NOMO-1 (cell line): ENCODE results near the gene SLC7A7.
"Not testable (repeated sequence)": the region's sequence is repeated elsewhere in the genome, so short reads cannot be mapped to it uniquely, and the experiment has no call there.

Source experiments
- DNase-seq, 2 experiments: peaks; one replicate each; lab custom pipeline; 2025; ENCODE audit not compliant: unreplicated experiment in 2 of 2; lab: John Stamatoyannopoulos, UW

The SLC7A7 gene

DNA sequence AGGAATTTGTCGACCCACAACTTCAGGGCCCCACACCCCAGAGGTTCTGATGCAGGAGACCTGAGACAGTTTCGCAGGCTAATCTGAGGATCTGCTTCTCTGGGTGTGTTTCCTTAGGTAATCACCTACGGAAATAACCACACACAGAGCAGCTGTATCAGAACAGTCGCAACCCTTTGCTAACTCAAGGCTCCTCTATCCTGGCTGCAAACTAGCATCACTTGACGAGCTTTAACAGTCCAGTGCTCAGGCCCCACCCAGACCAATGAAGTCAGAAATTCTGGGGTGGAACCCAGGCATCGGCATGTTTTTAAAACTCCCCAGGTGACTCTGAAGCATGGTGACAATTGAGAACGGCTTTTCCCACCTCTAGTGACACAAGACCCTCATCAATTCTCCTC is 20.7 kb downstream of the SLC7A7 start:
- no peak for DNase-seq

DNA sequence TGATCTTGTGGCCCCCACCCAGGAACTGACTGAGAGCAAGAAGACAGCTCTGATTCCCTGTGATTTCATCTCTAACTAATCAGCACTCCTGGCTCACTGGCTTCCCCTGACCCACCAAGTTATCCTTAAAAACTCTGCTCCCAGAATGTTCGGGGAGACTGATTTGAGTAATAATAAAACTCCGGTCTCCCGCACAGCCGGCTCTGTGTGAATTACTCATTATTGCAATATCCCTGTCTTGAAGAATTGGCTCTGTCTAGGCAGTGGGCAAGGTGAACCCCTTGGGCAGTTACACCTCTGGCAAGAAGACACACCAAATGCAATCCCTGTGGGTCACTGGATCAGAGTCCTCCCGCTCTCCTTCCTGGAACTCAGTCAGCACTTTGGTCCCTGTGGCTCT is 21.3 kb downstream of the SLC7A7 start:
- DNase-seq = no peak

- DNase-seq = not testable (repeated sequence)
Measured at GRCh38 chr14:22793550-22793949, 21.7 kb downstream of the SLC7A7 start.

DNA sequence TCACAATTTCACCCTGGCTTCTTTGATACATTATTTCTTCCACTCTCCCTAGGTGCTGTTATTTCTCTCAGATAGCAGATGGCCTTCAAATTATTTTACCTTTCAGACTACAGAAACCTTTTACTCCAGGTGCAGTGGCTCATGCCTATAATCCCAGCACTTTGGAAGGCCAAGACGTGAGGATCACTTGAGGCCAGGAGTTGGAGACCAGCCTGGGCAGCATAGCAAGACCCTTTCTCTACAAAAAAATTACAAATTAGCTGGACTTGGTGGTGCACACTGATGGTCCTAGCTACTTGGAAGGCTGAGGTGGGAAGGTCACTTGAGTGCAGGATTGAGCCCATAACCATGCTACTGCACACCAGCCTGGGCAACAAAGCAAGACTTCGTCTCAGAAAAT is 23.1 kb downstream of the SLC7A7 start:
- DNase-seq = no peak

DNA sequence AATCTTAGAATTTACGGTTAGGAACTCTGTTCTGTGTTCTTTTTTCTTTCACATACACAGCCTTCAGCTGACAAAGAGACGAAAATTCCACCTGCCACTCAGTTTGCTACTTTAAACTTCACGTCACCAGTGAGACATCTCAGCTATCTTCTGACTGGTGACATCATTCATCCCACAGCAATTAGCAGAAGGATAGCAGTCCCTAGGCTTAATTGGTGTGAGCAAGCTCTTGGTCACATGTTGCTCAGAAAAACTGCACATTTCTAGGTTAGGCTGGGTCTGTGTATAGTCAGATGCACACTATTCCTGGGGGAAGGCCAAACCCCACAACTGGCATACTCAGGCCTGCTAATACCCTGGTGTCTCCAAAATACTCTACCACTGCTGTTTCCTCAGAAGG is 23.9 kb downstream of the SLC7A7 start:
- no peak for DNase-seq

- no peak for DNase-seq
Measured at GRCh38 chr14:22786685-22787084, 28.6 kb downstream of the SLC7A7 start.

GRCh38 chr14:22781301-22781991 is 33.8 kb downstream of the SLC7A7 start:
- DNase-seq = no peak

DNA sequence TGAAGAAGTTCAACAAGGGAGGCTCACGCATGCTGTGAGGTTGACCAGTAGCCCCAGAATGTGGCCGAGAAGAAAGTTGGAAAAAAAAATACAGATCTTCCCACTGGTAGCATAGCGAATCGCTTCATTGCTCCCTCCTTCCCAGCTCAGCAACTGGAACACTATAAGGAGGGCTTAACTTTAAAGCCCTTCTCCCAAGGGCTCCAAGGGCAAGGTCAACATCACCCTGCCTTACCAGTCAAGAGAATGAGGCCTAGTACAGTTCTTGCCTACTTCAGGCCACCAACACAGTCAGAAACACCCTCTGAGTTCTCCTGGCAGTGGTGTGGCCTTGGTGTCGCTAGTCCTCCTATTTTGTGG is 34.3 kb downstream of the SLC7A7 start:
- no peak for DNase-seq

DNA sequence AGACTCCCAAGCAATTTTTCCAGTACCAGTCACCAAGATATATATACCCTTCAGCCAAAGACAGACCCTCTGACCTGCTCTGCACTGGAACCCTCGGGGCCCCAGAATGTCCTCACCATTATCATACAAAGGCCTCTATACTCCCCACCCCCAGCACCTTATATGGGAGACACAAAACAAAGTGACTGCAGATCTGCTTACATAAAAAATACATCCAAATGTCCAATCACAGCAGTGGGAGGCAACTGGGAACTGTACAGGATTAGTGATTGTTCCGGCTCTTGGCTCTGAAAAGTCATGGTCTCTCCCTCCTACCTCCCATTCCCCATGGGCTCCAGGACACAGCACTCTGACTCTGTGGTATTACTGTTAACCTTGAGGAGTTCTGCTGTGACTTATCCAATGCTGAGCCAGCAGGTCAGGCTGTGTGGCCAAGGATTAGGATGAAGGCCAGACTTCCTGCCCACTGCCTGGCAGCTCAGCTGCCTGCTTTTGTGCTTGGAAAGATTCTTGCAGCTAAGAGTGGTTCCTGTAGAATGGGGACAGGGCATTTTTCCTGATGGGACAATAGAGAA is 35.0 kb downstream of the SLC7A7 start:
- DNase-seq = no peak

DNA sequence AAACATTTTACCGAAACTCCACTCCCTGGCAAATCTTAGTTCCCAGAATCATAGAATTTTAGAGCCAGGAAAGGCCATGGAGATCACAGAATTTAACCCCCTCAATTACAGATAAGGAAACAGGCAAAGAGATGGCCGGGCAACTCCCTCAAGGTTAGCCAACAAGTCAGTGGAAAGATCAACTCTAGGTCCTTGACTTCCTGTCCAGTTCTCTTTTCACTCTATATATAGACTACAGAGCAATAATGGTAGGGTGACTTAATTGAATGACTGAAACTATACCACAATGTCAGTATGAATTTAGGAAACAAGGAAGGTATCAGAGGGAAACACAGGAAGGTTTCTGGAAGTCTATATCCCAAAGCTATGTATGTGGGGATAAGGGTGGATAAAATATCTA is 37.2 kb downstream of the SLC7A7 start:
- DNase-seq = peak in 1 of 2 experiments; percentile 19

DNA sequence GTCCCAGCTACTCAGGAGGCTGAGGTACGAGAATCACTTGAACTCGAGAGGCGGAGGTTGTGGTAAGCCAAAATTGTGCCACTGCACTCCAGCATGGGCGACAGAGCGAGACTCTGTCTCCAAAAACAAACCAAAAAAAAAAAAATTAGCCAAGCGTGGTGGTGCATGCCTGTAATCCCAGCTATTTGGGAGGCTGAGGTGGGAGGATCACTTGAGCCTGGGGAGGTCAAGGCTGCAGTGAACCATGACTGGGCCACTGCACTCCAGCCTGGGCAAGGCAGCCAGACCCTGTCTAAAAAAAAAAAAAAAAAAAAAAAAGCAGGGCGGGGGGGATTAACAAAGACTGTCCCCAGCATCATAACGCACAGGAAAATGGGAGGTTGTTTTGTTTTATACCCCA is 38.4 kb downstream of the SLC7A7 start:
- DNase-seq = not testable (repeated sequence)

GRCh38 chr14:22776215-22776614 is 39.0 kb downstream of the SLC7A7 start:
- no peak for DNase-seq

DNA sequence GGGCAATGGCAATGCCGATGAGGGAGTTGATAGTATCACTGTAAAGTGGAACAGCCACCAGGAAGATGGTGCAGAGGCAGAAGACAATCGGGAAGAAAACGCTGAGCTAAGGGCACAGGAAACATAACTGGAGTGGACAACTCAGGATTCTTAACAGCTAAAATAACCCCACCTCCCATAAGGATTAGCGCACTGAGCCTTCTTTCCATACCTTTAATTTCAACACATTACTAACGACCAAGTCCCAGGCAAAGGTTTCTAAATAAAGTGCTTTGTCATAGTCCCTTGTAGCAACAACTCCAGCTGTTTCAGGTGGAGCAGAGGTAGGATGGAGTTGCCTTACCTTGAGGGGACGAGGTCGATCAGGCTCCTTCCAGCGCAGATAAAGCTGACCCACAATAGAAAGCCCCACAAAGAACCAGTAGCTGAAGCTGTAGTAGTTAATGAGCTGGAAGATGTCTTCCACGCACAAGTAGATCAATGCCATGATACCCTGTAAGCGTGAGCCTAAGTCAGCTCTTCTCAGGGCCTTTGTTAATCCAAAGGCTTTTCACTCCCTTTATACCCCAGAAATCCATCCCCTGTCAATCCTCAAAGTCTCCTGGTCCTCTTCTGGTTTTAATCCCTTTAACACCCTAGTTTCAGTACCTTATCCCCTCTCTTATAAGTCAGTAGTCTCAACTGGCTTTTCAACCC is 41.1 kb downstream of the SLC7A7 start:
- DNase-seq = no peak

DNA sequence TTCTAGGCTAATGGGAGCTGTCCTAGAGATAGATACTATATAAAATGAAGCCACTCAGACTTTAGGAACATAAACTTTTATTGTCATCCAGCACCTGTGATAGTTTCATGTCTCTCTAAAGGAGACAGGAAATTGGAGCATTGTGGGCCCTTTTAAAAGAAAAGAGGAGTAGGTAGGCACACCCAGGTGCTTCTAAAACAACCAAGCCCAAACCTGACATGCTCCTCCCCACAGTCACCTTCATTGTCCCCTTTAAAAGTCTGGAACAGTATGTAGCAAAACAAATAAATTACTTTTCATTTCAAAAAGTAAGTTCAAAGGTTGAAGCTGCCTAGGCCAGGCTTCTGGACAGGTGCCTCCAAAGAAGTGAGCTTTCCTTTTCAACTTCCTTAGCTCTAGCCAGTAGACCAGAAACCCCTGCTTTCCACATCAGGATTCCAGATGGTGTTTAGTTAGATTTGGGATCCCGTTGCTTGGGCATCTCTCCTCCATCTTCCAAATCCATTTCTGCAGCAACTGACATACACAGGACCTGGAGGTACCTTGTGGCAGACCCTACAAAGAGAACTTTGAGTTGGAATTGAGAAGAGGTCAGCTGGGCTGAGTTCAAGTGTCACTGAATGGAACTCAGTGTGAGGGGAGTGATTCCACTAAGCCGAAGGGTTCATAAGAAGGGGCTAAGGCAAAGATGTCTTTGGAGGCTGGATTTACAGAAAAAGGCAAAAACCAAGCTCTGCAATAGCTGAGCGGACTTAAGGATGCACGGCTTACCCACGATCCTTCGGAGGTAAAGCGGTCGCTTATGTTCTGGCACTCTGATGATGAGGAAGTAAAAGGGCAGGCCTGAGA is 41.8 kb downstream of the SLC7A7 start:
- DNase-seq = no peak

DNA sequence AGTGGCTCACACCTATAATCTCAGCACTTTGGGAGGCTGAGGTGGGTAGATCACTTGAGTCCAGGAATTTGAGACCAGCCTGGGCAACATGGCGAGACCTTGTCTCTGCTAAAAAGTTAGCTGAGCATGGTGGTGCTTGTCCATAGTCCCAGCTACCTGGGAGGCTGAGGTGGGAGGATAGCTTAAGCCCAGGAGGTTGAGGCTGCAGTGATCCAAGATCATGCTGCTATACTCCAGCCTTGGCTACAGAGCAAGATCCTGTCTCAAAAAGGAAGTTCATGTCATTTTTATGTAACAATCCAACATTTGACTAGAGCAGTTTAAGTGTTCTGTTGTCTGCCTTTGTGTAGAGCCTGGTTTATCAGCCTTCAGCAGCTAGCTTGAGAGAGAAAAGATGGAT is 42.5 kb downstream of the SLC7A7 start:
- DNase-seq = no peak

DNA sequence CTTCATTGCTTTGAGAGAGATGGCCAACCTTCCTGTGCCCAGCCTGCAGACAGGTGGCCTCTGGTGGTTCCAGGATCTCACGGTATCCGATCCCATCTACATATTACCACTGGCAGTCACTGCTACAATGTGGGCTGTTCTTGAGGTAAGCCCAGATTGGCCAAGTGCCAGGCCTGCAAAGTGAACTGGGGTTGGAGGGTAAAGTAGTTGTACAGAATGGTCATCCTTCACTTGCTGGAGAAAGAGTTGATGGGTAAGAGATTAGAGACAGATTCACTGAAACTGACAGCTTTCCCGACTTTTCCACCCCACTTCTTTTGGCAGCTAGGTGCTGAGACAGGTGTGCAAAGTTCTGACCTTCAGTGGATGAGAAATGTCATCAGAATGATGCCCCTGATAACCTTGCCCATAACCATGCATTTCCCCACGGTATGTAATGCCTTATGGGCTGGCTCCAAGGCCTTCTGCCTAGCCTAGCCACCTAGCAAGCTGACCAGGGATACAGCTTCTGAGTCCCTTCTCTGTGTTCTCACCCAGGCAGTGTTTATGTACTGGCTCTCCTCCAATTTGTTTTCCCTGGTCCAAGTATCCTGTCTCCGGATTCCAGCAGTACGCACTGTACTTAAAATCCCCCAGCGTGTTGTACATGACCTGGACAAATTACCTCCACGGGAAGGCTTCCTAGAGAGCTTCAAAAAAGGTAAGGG is 44.6 kb downstream of the SLC7A7 start:
- DNase-seq = no peak

GRCh38 chr14:22769369-22769768 is 45.9 kb downstream of the SLC7A7 start:
- DNase-seq = no peak

- no peak for DNase-seq
Measured at GRCh38 chr14:22768947-22769346, 46.3 kb downstream of the SLC7A7 start.

GRCh38 chr14:22767323-22767589 is 48.0 kb downstream of the SLC7A7 start:
- DNase-seq = no peak

DNA sequence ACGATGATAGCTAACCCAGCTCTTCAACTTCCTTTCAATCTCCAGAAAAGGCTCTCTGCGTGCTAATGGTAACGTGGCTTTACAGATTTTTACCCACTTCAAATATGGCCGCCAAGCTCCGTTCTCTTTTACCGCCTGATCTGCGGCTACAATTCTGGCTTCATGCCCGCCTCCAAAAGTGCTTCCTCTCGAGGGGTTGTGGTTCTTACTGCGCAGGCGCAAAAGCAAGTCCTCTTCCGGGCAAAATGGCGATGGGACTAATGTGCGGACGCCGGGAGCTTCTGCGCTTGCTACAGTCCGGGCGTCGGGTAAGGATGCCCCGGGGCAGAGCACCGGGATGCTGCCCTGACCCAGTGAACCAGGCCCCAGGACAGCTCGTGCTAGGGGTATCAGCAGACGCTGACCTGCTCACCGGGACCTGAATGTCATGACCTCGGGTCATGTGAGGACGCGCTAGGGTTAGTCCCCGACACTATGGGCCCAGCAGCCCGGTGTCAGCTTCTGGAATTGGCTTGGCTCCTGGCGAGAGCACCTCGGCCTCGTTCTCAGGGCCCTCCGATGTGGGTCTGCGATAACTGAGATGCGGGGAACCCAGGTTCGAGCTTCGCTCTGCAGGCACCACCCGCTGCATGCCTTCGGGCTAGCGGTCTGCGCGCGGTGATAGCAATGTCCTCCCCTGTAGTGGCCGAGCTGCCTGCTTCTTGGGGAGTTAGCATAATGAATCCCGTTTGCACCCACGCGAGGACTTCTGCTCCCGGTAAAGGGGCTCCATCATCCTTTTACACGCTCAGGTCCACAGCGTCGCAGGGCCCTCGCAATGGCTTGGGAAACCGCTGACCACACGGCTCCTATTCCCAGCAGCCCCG is 48.5 kb downstream of the SLC7A7 start, which contains the start of gene OXA1L:
Gene OXA1L (plus strand): TSS at position 232 of the 866 bp plus-strand sequence. CDS start 14 bp downstream, at position 246.
- DNase-seq = peak; percentile 96
